ENCODE results near the gene DPH2.

The DPH2 gene

GRCh38 chr1:43982808-43983207 lies 13.0 kb downstream of the DPH2 start:
- no peak for DNase-seq (ENCODE audit: low read depth, low spot score)

GRCh38 chr1:43983253-43983899 lies 13.6 kb downstream of the DPH2 start:
- DNase-seq (ENCODE audit: low read depth, low spot score) = no peak

GRCh38 chr1:43984855-43985254 lies 15.0 kb downstream of the DPH2 start:
- no peak for DNase-seq (ENCODE audit: low read depth, low spot score)

GRCh38 chr1:43985984-43986595 lies 16.3 kb downstream of the DPH2 start:
- no peak for DNase-seq (ENCODE audit: low read depth, low spot score)

- DNase-seq (ENCODE audit: low read depth, low spot score) = no peak
These were observed 16.9 kb downstream of the DPH2 start for GRCh38 chr1:43986712-43987111.

- no peak for DNase-seq (ENCODE audit: low read depth, low spot score)
These were observed 17.5 kb downstream of the DPH2 start for GRCh38 chr1:43987159-43987902.

- DNase-seq (ENCODE audit: low read depth, low spot score) = no peak
These were observed 20.7 kb downstream of the DPH2 start for GRCh38 chr1:43990271-43991199.

GRCh38 chr1:43991200-43991475 lies 21.3 kb downstream of the DPH2 start:
- DNase-seq (ENCODE audit: low read depth, low spot score) = no peak

GRCh38 chr1:43991476-43992231 lies 21.8 kb downstream of the DPH2 start, which contains the start of gene CCDC24:
CCDC24 (plus strand) TSS chr1:43991599; CDS start chr1:43991879, 280 bp downstream.
- DNase-seq (ENCODE audit: low read depth, low spot score) = peak; percentile 48

- no peak for DNase-seq (ENCODE audit: low read depth, low spot score)
These were observed 22.6 kb downstream of the DPH2 start for GRCh38 chr1:43992232-43992995.

GRCh38 chr1:43993206-43993914 lies 23.6 kb downstream of the DPH2 start:
- DNase-seq (ENCODE audit: low read depth, low spot score) = no peak

- DNase-seq (ENCODE audit: low read depth, low spot score) = no peak
These were observed 24.3 kb downstream of the DPH2 start for GRCh38 chr1:43994071-43994470.

- DNase-seq (ENCODE audit: low read depth, low spot score) = no peak
These were observed 25.3 kb downstream of the DPH2 start for GRCh38 chr1:43994794-43995790.

- DNase-seq (ENCODE audit: low read depth, low spot score) = no peak
These were observed 26.3 kb downstream of the DPH2 start for GRCh38 chr1:43995984-43996732.

GRCh38 chr1:43996733-43997115 lies 26.9 kb downstream of the DPH2 start:
- no peak for DNase-seq (ENCODE audit: low read depth, low spot score)

- DNase-seq (ENCODE audit: low read depth, low spot score) = no peak
These were observed 27.6 kb downstream of the DPH2 start for GRCh38 chr1:43997295-43997999.

- DNase-seq (ENCODE audit: low read depth, low spot score) = no peak
These were observed 28.2 kb downstream of the DPH2 start for GRCh38 chr1:43998000-43998378.
